Epidermal melanocyte (primary cell): Measurements from ENCODE around the gene DDOST.
"Not testable (repeated sequence)": the region's sequence is repeated elsewhere in the genome, so short reads cannot be mapped to it uniquely, and the experiment has no call there.

Source experiments
- DNase-seq: peaks from one replicate; pipeline ENCODE4 v3.0.0; 2011; ENCODE audit warnings: low spot score; ENCODE audit not compliant: insufficient read length

Gene DDOST

GRCh38 chr1:20625176-20626097 lies 35.7 kb downstream of the DDOST start:
- DNase-seq: no peak

GRCh38 chr1:20624709-20625108 lies 36.5 kb downstream of the DDOST start:
- DNase-seq: no peak

- no peak for DNase-seq
Observed at GRCh38 chr1:20621012-20621411, 40.2 kb downstream of the DDOST start.

GRCh38 chr1:20619999-20620398 lies 41.2 kb downstream of the DDOST start:
- no peak for DNase-seq

GRCh38 chr1:20618550-20618949 lies 42.6 kb downstream of the DDOST start:
- DNase-seq: no peak

DNA sequence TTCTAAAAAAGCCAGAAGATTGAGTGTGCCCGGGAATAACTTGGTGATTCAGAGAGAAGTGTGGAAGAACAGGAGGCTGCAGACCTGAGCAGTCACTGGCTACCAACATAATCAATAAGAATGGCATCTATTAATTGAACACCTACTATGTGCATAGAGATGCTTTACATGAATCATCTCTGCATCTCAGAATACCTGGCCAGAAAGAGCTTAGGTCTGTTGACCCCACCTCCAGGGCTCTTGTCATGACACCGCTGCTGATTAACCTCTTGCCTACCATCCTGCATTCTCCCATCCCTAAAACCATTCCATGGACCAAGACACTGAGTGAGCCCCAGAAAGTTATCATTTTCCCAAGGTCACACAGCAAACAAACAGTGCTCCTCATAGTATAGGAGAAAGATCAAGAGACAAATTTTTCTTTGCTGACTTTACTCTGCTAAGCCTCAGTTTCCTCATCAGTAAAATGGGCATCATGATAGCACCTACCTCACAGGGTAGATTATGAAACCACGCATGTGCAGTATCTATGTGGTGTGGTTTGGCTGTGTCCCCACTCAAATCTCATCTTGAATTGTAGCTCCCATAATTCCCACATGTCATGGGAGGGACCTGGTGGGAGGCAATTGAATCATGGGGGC lies 44.2 kb downstream of the DDOST start:
- DNase-seq: no peak

DNA sequence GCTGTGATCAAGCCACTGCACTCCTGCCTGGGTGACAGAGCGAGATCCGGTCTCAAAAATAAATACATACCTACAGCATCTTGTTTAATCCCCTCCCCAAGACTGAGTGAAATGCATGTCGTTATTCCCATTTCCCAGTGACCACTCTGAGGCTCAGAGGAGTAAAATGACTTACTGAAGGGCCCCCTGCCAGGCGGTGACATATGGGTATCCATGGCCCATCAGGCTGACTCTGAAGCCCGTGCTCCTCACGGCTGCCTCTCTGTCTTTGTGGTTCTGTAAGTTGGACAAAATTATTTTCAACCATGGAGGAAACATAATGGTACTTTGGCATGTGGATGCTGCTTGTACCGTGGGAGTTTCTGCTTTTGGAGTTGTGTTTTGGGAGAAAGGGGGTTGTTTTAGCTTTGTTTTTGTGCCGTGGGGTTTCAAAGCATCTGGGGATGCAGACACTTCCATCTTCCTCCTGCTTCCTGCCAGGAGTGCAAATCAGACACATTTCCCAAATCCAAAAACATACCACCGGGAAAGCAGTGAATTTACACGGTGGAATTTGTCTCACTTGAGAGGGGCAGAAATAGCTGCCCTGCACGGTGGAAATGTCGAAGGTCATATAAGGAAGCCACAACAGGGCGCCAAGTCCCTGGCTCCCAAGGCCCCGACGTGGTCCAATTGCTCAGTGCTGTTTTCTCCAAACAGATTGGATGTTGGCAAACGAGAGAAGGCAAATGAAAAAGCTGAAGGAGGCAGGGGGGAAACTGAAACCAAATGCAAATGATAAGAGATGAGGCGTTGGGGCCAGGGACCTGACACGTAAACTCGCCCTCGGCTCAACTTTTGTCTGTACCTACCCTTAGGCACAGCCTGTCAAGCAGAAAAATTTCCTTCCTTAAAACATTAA lies 45.0 kb downstream of the DDOST start:
- DNase-seq: no peak

DNA sequence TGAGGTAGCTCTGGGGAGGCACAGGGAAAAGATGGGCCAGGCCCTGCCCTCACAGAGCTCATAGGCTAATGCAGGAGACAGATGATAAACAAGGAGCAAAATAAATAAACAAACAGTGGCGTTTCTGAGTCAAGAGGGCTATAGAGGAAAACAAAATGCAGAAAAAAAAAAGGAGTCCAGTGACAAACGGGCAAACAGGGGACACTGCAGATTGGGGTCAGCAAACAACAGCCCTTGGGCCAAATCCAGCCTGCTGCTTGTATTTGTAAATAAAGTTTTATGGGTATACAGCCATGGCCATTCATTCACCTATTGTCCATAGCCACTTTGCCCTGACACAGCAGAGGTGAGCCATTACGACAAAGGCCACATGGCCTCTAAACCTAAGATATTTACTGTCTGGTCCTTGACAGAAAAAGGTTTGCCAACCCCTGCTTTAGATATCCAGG lies 47.0 kb downstream of the DDOST start:
- no peak for DNase-seq

- DNase-seq: no peak
Observed at GRCh38 chr1:20612221-20612746, 48.9 kb downstream of the DDOST start.

DNA sequence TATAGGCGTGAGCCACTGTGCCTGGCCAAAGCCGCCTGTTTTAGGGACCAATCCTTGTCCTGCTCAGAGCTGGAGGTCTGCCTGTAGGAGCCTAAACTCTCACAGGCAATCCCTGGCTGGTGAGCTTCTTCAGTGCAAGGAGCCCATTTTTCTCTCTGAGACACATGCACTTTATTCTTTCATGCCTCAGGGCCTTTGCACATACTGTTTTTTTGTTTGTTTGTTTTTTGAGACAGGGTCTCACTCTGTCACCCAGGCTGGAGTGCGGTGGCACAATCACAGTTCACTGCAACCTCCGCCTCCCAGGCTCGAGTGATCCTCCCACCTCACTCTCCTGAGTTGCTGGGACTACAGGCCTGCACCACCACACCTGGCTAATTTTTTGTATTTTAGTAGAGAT lies 49.5 kb downstream of the DDOST start:
- DNase-seq: no peak

- DNase-seq: no peak
Observed at GRCh38 chr1:20610970-20611369, 50.2 kb downstream of the DDOST start.

GRCh38 chr1:20609541-20609940 lies 51.6 kb downstream of the DDOST start:
- DNase-seq: no peak

DNA sequence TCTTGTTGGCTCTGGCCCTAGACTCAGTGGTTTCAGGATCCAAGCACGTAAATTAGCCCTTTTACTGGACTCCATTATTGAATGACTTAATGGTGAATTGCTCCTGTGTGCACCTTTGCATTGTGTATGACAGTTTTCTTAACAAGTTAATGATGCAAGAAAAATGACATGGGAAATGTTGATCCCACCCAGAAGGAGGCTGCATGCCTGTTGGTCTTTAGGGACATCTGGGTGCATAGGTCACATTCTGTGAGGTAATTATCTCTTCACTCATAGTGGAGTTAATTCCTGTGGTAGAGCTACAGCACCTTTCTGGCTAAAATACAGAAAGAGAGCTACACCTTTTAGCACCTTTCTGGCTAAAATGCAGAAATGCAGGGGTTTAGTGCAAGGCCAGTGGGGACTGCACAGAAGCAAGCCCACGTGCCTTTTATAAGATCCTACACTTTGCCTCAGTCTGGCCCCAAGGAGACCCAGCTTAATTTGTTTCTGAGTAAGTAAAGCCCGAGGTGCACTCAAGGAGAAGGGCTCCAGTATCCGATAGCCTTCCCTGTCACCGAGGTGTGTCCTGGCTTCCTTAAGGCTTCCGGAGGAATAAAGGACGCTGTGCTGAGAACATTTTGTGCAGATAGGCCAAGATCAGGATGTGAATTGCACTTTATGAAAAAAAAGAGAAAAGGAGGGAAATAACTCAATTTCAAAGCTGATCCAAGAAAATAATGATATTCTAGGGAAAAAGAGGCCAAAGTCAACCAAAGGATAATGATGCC lies 54.2 kb downstream of the DDOST start:
- DNase-seq: not testable (repeated sequence)

DNA sequence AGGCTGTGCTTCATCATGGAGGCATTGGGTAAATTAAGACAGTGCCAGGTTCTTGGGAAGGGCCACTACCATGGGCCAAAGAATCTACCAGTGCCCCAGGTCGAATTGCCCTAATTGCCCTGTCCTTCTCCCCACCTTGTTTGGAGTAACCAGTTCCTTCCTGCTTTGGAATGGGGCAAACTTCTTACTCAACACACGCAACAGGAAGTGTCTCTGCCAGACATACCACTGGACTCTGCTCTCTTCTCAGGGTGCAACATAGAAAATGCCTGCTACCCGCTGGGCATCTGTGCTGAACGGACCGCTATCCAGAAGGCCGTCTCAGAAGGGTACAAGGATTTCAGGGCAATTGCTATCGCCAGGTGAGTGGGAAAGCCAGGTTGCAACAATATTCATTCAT lies 56.5 kb downstream of the DDOST start:
- no peak for DNase-seq

DNA sequence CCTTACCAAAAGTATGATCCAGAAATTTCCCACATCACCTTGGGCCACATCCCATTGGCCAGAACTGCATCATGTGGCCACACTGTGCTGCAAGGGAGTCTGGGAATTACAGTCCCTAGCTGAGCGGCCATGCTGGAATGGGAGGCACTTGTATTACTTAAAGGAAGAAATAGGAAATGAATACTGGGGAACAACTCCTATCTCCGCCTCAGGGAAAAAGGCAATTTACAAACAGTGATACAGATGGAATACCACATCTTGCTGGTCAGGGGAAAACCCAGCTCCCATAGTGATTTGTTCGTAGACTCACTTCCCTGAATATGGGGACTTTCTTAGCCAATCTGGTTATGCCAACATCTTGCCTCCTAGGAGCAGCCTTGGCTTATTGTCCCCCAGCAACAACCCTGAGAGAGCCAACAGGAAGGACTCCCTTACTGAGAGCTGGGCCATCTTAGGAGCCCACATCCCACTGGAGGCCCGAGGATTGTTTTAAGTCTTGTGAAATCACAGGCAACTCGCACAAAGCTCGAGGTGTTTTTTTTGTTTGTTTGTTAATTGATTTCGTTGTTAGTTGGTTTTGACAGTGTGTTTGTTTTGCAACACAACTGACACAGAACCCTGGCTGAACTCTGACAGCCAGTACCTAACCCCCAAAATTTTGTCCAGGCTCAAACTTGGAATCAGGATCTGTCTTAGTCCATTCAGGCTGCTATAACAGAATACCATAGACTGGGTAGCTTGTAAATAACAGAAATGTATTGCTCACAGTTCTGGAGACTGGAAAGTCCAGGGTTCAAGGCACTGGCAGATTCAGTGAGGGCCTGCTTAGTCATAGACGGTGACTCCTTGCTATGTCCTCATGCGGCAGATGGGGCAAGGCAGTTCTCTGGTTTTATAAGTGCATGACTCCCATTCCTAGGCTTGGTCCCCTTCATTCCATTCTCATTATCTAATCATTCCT lies 57.4 kb downstream of the DDOST start:
- DNase-seq: no peak

DNA sequence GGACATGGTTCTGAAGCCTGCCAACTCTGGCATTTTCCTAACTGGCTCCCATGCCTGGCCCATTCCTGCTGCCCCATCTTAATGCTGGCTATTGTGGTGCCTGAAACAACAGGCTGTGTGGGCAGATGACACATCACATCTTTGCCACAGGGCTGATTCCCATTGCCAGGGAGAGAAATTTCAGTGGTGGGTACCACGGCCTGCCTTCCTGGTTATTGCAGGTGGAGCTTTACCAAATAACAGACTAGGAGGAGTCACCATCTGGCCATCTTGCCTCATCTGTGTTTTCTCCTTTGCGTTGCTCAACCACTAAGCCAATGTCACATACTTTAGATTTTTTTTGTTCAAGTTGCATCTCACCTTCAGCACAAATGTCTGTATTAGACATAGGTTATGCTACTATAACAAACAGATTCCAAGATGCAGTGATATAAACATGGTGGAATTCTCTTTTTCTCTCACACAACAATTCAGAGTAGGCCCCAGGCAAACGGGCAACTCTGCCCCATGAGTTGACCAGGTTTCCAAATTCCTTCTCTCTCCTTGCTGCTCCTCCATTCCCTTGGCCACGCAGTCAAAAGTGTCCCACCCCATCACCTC lies 58.2 kb downstream of the DDOST start:
- no peak for DNase-seq
